ENCODE results near the gene DUSP10.

DUSP10 gene

DNA sequence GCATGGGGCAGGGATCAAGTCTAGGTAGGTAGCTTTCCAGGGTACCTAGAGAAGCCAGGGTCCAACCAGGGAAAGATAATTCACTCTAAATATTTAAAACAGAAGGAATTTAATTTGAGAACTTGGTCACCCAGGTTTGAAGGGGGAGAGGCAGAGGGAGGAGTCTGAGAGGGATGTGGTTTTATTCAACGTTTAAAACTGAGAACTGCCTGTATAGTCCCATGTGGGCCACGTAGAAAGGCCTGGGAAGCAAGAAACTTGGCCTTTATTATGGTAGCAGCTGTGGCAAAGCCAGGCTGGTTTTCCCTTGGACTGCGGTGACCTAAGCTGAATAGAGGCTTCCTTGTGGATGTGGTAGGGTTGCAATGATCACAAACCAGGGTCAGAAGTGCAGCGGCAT, 42.0 kb upstream of the DUSP10 start:
- Histone ChIP-seq H2AFZ (ENCODE audit: low read length) (no peak overlapping the region), H3K27me3 (ENCODE audit: insufficient read depth, low read length) (no peaks in the 10 kb centered on the region), H3K9ac (ENCODE audit: low read length) (no peak overlapping the region), H3K4me2 (ENCODE audit: low read length) (no peak overlapping the region), H3K9me2 (ENCODE audit: low read depth, low read length) (no peaks in the 10 kb centered on the region), H3K27ac (ENCODE audit: low read depth, low read length, poor library complexity, severe bottlenecking) (no peak overlapping the region), H3K4me1 (ENCODE audit: insufficient read depth, low read length, severe bottlenecking) (peaks cover under 1% of the 10 kb centered on the region), H4K20me1 (ENCODE audit: insufficient read depth, low read length) (no peaks in the 10 kb centered on the region), H3K9me3 (ENCODE audit: low read length) (no peaks in the 10 kb centered on the region), H3F3A (ENCODE audit: insufficient read depth, low read length) (no peaks in the 10 kb centered on the region), H3K4me3 (ENCODE audit: low read depth, low read length, poor library complexity, severe bottlenecking) (no peak overlapping the region), H3K36me3 (ENCODE audit: insufficient read depth, low read length) (no peaks in the 10 kb centered on the region), H3K79me2 (ENCODE audit: insufficient read depth, low read length) (no peaks in the 10 kb centered on the region)
- TF ChIP-seq EZH2 (IDR thresholded peaks at IDR 0.05; ENCODE audit: borderline replicate concordance, low read length) = no peak
- TF ChIP-seq, protein P1, sequence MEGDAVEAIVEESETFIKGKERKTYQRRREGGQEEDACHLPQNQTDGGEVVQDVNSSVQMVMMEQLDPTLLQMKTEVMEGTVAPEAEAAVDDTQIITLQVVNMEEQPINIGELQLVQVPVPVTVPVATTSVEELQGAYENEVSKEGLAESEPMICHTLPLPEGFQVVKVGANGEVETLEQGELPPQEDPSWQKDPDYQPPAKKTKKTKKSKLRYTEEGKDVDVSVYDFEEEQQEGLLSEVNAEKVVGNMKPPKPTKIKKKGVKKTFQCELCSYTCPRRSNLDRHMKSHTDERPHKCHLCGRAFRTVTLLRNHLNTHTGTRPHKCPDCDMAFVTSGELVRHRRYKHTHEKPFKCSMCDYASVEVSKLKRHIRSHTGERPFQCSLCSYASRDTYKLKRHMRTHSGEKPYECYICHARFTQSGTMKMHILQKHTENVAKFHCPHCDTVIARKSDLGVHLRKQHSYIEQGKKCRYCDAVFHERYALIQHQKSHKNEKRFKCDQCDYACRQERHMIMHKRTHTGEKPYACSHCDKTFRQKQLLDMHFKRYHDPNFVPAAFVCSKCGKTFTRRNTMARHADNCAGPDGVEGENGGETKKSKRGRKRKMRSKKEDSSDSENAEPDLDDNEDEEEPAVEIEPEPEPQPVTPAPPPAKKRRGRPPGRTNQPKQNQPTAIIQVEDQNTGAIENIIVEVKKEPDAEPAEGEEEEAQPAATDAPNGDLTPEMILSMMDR (IDR thresholded peaks at IDR 0.05; ENCODE audit: low read length) = no peak

DNA sequence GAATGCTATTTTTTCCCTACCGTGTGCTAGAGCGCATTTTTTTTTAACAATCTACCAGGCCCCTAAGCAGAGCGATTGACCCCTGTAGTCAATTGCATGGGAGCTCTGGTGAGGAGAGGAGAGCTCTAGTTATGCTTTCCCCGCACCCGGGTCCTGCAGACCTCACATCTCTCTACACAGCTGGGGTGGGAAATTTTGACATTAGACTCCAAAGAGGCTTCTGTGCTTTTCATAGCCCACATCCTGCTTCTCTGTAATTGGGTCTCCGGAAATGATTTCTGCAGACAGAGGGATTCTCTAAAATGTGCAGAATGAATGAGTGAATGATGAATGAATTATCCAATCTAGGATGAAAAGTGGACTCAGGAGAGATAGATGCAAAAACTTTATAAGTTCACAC, 41.5 kb upstream of the DUSP10 start:
- no peak overlapping the region for H2AFZ ChIP-seq (ENCODE audit: low read length)
- no peaks in the 10 kb centered on the region for H3K79me2 ChIP-seq (ENCODE audit: insufficient read depth, low read length)
- H4K20me1 ChIP-seq (ENCODE audit: insufficient read depth, low read length) = no peaks in the 10 kb centered on the region
- TF ChIP-seq, protein P1 (IDR thresholded peaks at IDR 0.05; ENCODE audit: low read length) = no peak
- no peak for TF ChIP-seq EZH2 (IDR thresholded peaks at IDR 0.05; ENCODE audit: borderline replicate concordance, low read length)
- H3K36me3 ChIP-seq (ENCODE audit: insufficient read depth, low read length) = no peaks in the 10 kb centered on the region
- no peak overlapping the region for H3K27ac ChIP-seq (ENCODE audit: low read depth, low read length, poor library complexity, severe bottlenecking)
- no peaks in the 10 kb centered on the region for H3F3A ChIP-seq (ENCODE audit: insufficient read depth, low read length)
- H3K4me3 ChIP-seq (ENCODE audit: low read depth, low read length, poor library complexity, severe bottlenecking) = no peak overlapping the region
- H3K9ac ChIP-seq (ENCODE audit: low read length) = no peak overlapping the region
- no peaks in the 10 kb centered on the region for H3K27me3 ChIP-seq (ENCODE audit: insufficient read depth, low read length)
- peaks cover 6% of the 10 kb centered on the region for H3K4me1 ChIP-seq (ENCODE audit: insufficient read depth, low read length, severe bottlenecking)
- H3K9me3 ChIP-seq (ENCODE audit: low read length) = no peaks in the 10 kb centered on the region
- no peaks in the 10 kb centered on the region for H3K9me2 ChIP-seq (ENCODE audit: low read depth, low read length)
- H3K4me2 ChIP-seq (ENCODE audit: low read length) = no peak overlapping the region

DNA sequence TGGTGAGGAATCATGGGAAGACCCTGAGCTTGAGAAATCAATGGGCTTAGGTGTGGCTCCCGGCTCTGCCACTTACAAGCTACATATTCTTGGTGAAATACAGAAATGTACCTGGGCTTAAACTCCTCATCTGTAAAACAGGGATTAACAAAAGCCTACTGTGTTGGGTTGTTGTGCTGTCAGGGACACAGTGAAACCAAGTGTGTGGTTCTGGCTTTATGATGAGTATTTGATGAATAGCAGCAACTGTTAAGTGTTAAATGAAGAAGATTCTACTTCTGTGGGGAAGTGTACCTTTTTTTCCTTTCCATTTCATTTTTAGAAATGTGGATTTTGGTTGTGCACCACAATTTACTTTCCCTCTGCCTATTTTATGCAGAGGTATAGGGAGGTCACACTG, 41.1 kb upstream of the DUSP10 start:
- H3K4me2 ChIP-seq (ENCODE audit: low read length) = no peak overlapping the region
- no peaks in the 10 kb centered on the region for H4K20me1 ChIP-seq (ENCODE audit: insufficient read depth, low read length)
- peaks cover 10% of the 10 kb centered on the region for H3K4me1 ChIP-seq (ENCODE audit: insufficient read depth, low read length, severe bottlenecking)
- H3K27me3 ChIP-seq (ENCODE audit: insufficient read depth, low read length) = no peaks in the 10 kb centered on the region
- no peak overlapping the region for H2AFZ ChIP-seq (ENCODE audit: low read length)
- TF ChIP-seq EZH2 (IDR thresholded peaks at IDR 0.05; ENCODE audit: borderline replicate concordance, low read length) = no peak
- TF ChIP-seq, protein P1 (IDR thresholded peaks at IDR 0.05; ENCODE audit: low read length) = no peak
- H3K9ac ChIP-seq (ENCODE audit: low read length) = no peak overlapping the region
- no peaks in the 10 kb centered on the region for H3F3A ChIP-seq (ENCODE audit: insufficient read depth, low read length)
- no peaks in the 10 kb centered on the region for H3K79me2 ChIP-seq (ENCODE audit: insufficient read depth, low read length)
- no peak overlapping the region for H3K27ac ChIP-seq (ENCODE audit: low read depth, low read length, poor library complexity, severe bottlenecking)
- no peak overlapping the region for H3K4me3 ChIP-seq (ENCODE audit: low read depth, low read length, poor library complexity, severe bottlenecking)
- H3K36me3 ChIP-seq (ENCODE audit: insufficient read depth, low read length) = no peaks in the 10 kb centered on the region
- no peaks in the 10 kb centered on the region for H3K9me3 ChIP-seq (ENCODE audit: low read length)
- no peaks in the 10 kb centered on the region for H3K9me2 ChIP-seq (ENCODE audit: low read depth, low read length)

Data from OCI-LY1 (cell line).